PFSK-1 (cell line): ENCODE measurements around the gene EXD2.

ENCODE experiments used
- FOXP2 ChIP-seq: optimal IDR thresholded peaks from 2 replicates; pipeline ENCODE3; 2011; ENCODE audit warnings: borderline replicate concordance, control low read depth, inconsistent platforms; ENCODE audit not compliant: insufficient read depth; ENCODE audit errors: extremely low read length, extremely low read depth
- POLR2AphosphoS5 ChIP-seq: IDR thresholded peaks from 2 replicates; pipeline ENCODE4 v1.6.1; 2012; ENCODE audit warnings: low read depth, mild to moderate bottlenecking, control low read depth, low read length, moderate library complexity
- SIN3A ChIP-seq: IDR thresholded peaks from 2 replicates; pipeline ENCODE4 v1.6.1; 2012; ENCODE audit warnings: mild to moderate bottlenecking, low read length, moderate library complexity, borderline replicate concordance; ENCODE audit not compliant: insufficient read depth
- TAF1 ChIP-seq: IDR thresholded peaks from 2 replicates; pipeline ENCODE4 v1.6.1; 2012; ENCODE audit warnings: low read length, control low read depth, borderline replicate concordance; ENCODE audit not compliant: insufficient read depth
- TF ChIP-seq, protein P1 (sequence below), 2 experiments: IDR thresholded peaks; 2 replicates each; pipeline versions ENCODE4 v1.6.1 to v1.8.0; 2011 to 2012; ENCODE audit warnings: low read depth in 2 of 2, low read length in 2 of 2, control low read depth in 1 of 2, inconsistent platforms in 1 of 2, mild to moderate bottlenecking in 1 of 2, moderate library complexity in 1 of 2; ENCODE audit not compliant: insufficient read depth in 1 of 2

DNA sequence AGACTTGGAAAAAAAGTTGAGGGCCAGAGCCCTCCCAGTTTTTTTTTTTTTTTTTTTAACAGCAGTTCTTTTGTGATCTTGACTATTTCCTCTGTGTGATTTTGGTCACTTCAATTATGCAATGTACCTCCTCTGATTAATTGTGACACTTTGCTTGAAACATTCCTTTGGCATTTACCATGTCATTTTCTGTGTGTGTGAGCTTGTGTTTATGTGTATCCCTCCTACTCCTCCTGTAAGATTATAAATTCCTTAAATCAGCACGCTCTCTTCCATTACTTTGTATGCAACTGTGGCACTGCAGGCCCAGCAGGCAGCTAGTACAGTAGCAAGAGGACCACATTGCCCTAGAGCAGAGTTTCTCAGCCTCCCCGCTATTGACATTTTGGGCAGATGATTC, 35.4 kb downstream of the EXD2 start:
- no peak for TF ChIP-seq POLR2AphosphoS5
- no peak for TF ChIP-seq TAF1
- TF ChIP-seq, protein P1, sequence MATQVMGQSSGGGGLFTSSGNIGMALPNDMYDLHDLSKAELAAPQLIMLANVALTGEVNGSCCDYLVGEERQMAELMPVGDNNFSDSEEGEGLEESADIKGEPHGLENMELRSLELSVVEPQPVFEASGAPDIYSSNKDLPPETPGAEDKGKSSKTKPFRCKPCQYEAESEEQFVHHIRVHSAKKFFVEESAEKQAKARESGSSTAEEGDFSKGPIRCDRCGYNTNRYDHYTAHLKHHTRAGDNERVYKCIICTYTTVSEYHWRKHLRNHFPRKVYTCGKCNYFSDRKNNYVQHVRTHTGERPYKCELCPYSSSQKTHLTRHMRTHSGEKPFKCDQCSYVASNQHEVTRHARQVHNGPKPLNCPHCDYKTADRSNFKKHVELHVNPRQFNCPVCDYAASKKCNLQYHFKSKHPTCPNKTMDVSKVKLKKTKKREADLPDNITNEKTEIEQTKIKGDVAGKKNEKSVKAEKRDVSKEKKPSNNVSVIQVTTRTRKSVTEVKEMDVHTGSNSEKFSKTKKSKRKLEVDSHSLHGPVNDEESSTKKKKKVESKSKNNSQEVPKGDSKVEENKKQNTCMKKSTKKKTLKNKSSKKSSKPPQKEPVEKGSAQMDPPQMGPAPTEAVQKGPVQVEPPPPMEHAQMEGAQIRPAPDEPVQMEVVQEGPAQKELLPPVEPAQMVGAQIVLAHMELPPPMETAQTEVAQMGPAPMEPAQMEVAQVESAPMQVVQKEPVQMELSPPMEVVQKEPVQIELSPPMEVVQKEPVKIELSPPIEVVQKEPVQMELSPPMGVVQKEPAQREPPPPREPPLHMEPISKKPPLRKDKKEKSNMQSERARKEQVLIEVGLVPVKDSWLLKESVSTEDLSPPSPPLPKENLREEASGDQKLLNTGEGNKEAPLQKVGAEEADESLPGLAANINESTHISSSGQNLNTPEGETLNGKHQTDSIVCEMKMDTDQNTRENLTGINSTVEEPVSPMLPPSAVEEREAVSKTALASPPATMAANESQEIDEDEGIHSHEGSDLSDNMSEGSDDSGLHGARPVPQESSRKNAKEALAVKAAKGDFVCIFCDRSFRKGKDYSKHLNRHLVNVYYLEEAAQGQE (IDR thresholded peaks at IDR 0.05; ENCODE audit: insufficient read depth in 1 of 2, low read depth in 2 of 2, low read length in 2 of 2), result no peak
- TF ChIP-seq SIN3A, result no peak
- TF ChIP-seq FOXP2, result no peak
